H1 (cell line): ENCODE data around the gene EPB41L2. TPM values are rescaled to one million over a fixed set of nuclear protein-coding genes. Genes with fewer than 3 reads are reported as not detected.

Source experiments
- CTCF ChIA-PET: fragments of 300-600 bp; sonication (Branson Sonifier 250); formaldehyde crosslinking; loops from one replicate; lab custom pipeline; 2021; ENCODE audit not compliant: partially characterized antibody; lab: Charles Lee
- POLR2A ChIA-PET: fragments of 300-600 bp; sonication (Branson Sonifier 250); formaldehyde crosslinking; loops from one replicate; lab custom pipeline; 2021; ENCODE audit warnings: inconsistent platforms; ENCODE audit not compliant: partially characterized antibody; lab: Charles Lee
- DNase-seq, 2 experiments: peaks; one replicate each; pipeline versions ENCODE4 v3.0.0 to v3.0.0-alpha.2; 2010 to 2022; ENCODE audit warnings: low spot score in 2 of 2, low read depth in 1 of 2, mixed read lengths in 1 of 2
- FAIRE-seq: peaks from 2 replicates; lab custom pipeline; 2011; peaks lifted over from hg19 to GRCh38; lab: Jason Lieb, UNC
- H2AFZ ChIP-seq: 2 replicates; pipeline ENCODE4 v1.8.1; 2012; ENCODE audit warnings: low read length, inconsistent platforms
- H2AK5ac ChIP-seq: 2 replicates; pipeline ENCODE4 v1.6.1; 2013; ENCODE audit warnings: low read depth, low read length
- H2BK120ac ChIP-seq: replicated peaks from 2 replicates; pipeline ENCODE3; 2013; ENCODE audit warnings: low read depth, low read length, inconsistent platforms
- H2BK12ac ChIP-seq: 2 replicates; pipeline ENCODE4 v1.6.1; 2013; ENCODE audit warnings: low read depth, low read length
- H2BK15ac ChIP-seq: 2 replicates; pipeline ENCODE4 v1.6.1; 2013; ENCODE audit warnings: low read length
- H2BK20ac ChIP-seq: 2 replicates; pipeline ENCODE4 v1.6.1; 2013; ENCODE audit warnings: low read length
- H2BK5ac ChIP-seq: 2 replicates; pipeline ENCODE4 v1.6.1; 2013; ENCODE audit warnings: low read depth, low read length
- H3K14ac ChIP-seq: 2 replicates; pipeline ENCODE4 v1.6.1; 2013; ENCODE audit warnings: inconsistent platforms; ENCODE audit not compliant: insufficient read length
- H3K18ac ChIP-seq: 2 replicates; pipeline ENCODE4 v1.6.1; 2013; ENCODE audit warnings: low read length; ENCODE audit errors: extremely low read depth
- H3K23ac ChIP-seq: 2 replicates; pipeline ENCODE4 v1.6.1; 2013; ENCODE audit warnings: inconsistent platforms; ENCODE audit not compliant: insufficient read length
- H3K23me2 ChIP-seq: 2 replicates; pipeline ENCODE4 v1.6.1; 2013; ENCODE audit warnings: low read depth, low read length
- H3K27ac ChIP-seq: 2 replicates; pipeline ENCODE4 v1.6.1; 2011; ENCODE audit warnings: low read depth, low read length, inconsistent platforms
- H3K27me3 ChIP-seq, 4 experiments: replicated peaks in 1 of 4; 1 replicate in 1 of 4; 2 replicates in 3 of 4; pipeline versions ENCODE4 v1.6.1 to v1.8.1; 2011 to 2013; ENCODE audit warnings: low read length in 3 of 4, mild to moderate bottlenecking in 3 of 4, inconsistent platforms in 2 of 4, mixed read lengths in 2 of 4, moderate library complexity in 1 of 4; ENCODE audit not compliant: control insufficient read depth in 3 of 4, insufficient read depth in 3 of 4; ENCODE audit errors: extremely low read depth in 1 of 4
- H3K36me3 ChIP-seq, 4 experiments: 2 replicates each; pipeline versions ENCODE4 v1.6.1 to v1.8.1; 2011 to 2013; ENCODE audit warnings: mild to moderate bottlenecking in 4 of 4, low read length in 3 of 4, moderate library complexity in 2 of 4, control low read depth in 1 of 4, inconsistent platforms in 1 of 4; ENCODE audit not compliant: insufficient read depth in 4 of 4, control insufficient read depth in 2 of 4
- H3K4ac ChIP-seq: replicated peaks from 2 replicates; pipeline ENCODE3; 2013; ENCODE audit warnings: low read length, low read depth, mixed read lengths, inconsistent platforms; ENCODE audit not compliant: insufficient read length
- H3K4me1 ChIP-seq, 4 experiments: replicated peaks in 1 of 4; 1 replicate in 1 of 4; 2 replicates in 3 of 4; pipeline versions ENCODE4 v1.6.1 to v1.8.1; 2011 to 2013; ENCODE audit warnings: low read length in 3 of 4, inconsistent platforms in 2 of 4, mixed read lengths in 1 of 4; ENCODE audit not compliant: insufficient read depth in 4 of 4, control insufficient read depth in 3 of 4
- H3K4me2 ChIP-seq, 2 experiments: 2 replicates each; pipeline versions ENCODE4 v1.6.1 to v1.8.1; 2011 to 2013; ENCODE audit warnings: low read depth in 2 of 2, low read length in 2 of 2, control low read depth in 1 of 2, inconsistent platforms in 1 of 2, mild to moderate bottlenecking in 1 of 2; ENCODE audit not compliant: insufficient read depth in 1 of 2
- H3K4me3 ChIP-seq, 4 experiments: fragments of 200-600, 300-600 bp in 1 of 4; sonication (generic), shearing (Covaris generic), sonication (Bioruptor Twin) in 1 of 4; 2 replicates each; pipeline versions ENCODE4 v1.5.1 to v1.8.1; 2011 to 2016; ENCODE audit warnings: low read length in 4 of 4, low read depth in 3 of 4, control low read depth in 2 of 4, inconsistent platforms in 2 of 4, mild to moderate bottlenecking in 2 of 4, mixed read lengths in 1 of 4, moderate library complexity in 1 of 4; ENCODE audit not compliant: insufficient read depth in 2 of 4; ENCODE audit errors: extremely low read depth in 1 of 4
- H3K56ac ChIP-seq: replicated peaks from 2 replicates; pipeline ENCODE3; 2013; ENCODE audit warnings: low read depth, mild to moderate bottlenecking, mixed read lengths, low read length, inconsistent platforms; ENCODE audit not compliant: insufficient read length
- H3K79me1 ChIP-seq: 2 replicates; pipeline ENCODE4 v1.6.1; 2013; ENCODE audit warnings: low read depth, low read length, control low read depth
- H3K79me2 ChIP-seq, 2 experiments: 2 replicates each; pipeline versions ENCODE4 v1.6.1 to v1.8.1; 2012 to 2013; ENCODE audit warnings: low read length in 2 of 2, mild to moderate bottlenecking in 2 of 2, inconsistent platforms in 1 of 2; ENCODE audit not compliant: insufficient read depth in 2 of 2, control insufficient read depth in 1 of 2
- H3K9ac ChIP-seq, 4 experiments: replicated peaks in 1 of 4; 1 replicate in 1 of 4; 2 replicates in 3 of 4; pipeline versions ENCODE4 v1.6.1 to v1.8.1; 2011 to 2013; ENCODE audit warnings: low read depth in 3 of 4, low read length in 3 of 4, control low read depth in 2 of 4, mild to moderate bottlenecking in 2 of 4, moderate library complexity in 2 of 4, inconsistent platforms in 1 of 4; ENCODE audit errors: extremely low read depth in 1 of 4
- H3K9me3 ChIP-seq, 2 experiments: 2 replicates each; pipeline versions ENCODE4 v1.6.1 to v1.8.1; 2012 to 2013; ENCODE audit warnings: mild to moderate bottlenecking in 2 of 2, moderate library complexity in 2 of 2, control low read depth in 1 of 2, inconsistent platforms in 1 of 2, low read depth in 1 of 2, low read length in 1 of 2, mixed read lengths in 1 of 2; ENCODE audit not compliant: insufficient read depth in 2 of 2
- H4K20me1 ChIP-seq, 2 experiments: replicated peaks in 1 of 2; 2 replicates each; pipeline versions ENCODE3 to v1.8.1; 2011 to 2013; ENCODE audit warnings: inconsistent platforms in 2 of 2, low read length in 2 of 2, mild to moderate bottlenecking in 1 of 2; ENCODE audit not compliant: insufficient read depth in 2 of 2, control insufficient read depth in 1 of 2
- H4K5ac ChIP-seq: 2 replicates; pipeline ENCODE4 v1.6.1; 2013; ENCODE audit warnings: low read length, low read depth, mixed read lengths, inconsistent platforms; ENCODE audit not compliant: insufficient read length
- H4K8ac ChIP-seq: 2 replicates; pipeline ENCODE4 v1.8.0; 2013; ENCODE audit warnings: mild to moderate bottlenecking, moderate library complexity, low read length, inconsistent platforms; ENCODE audit not compliant: insufficient read depth; ENCODE audit errors: extremely low read depth
- H4K91ac ChIP-seq: replicated peaks from 2 replicates; pipeline ENCODE3; 2013; ENCODE audit warnings: low read length, mixed read lengths, inconsistent platforms; ENCODE audit not compliant: insufficient read length
- ASH2L ChIP-seq: fragments of 200-600, 300-600 bp; sonication (generic); IDR thresholded peaks from one replicate; pipeline ENCODE4 v1.7.1; 2017; ENCODE audit warnings: low read length
- ATF3 ChIP-seq: IDR thresholded peaks from 2 replicates; pipeline ENCODE4 v1.6.1; 2011; ENCODE audit warnings: low read depth, mild to moderate bottlenecking, low read length; ENCODE audit not compliant: insufficient read depth
- BACH1 ChIP-seq: IDR thresholded peaks from 2 replicates; pipeline ENCODE4 v1.6.1; 2012; ENCODE audit warnings: low read length, improper control_type of control experiment
- BRCA1 ChIP-seq: IDR thresholded peaks from 2 replicates; pipeline ENCODE4 v1.6.1; 2012; ENCODE audit warnings: low read depth, low read length, improper control_type of control experiment
- CBX5 ChIP-seq: fragments of 300-800, 300-1000 bp; sonication (generic); IDR thresholded peaks from 2 replicates; pipeline ENCODE4 v1.7.1; 2016; ENCODE audit warnings: antibody characterized with exemption, low read length, low read depth
- CBX8 ChIP-seq: fragments of 300-800, 300-1000 bp; sonication (generic); IDR thresholded peaks from 2 replicates; pipeline ENCODE4 v1.7.1; 2016; ENCODE audit warnings: low read depth, low read length, borderline replicate concordance
- HDAC2 ChIP-seq, 2 experiments: fragments of 300-600 bp in 1 of 2; sonication (generic) in 1 of 2; IDR thresholded peaks; 2 replicates each; pipeline ENCODE4 v1.6.1; 2011 to 2012; ENCODE audit warnings: low read depth in 2 of 2, low read length in 2 of 2, mild to moderate bottlenecking in 2 of 2, moderate library complexity in 2 of 2, borderline replicate concordance in 1 of 2, inconsistent platforms in 1 of 2
- PHF8 ChIP-seq: fragments of 200-600 bp; sonication (generic); conservative IDR thresholded peaks from 2 replicates; pipeline ENCODE4 v1.7.1; 2012; ENCODE audit warnings: low read depth, mild to moderate bottlenecking, inconsistent platforms, low read length, moderate library complexity
- RAD21 ChIP-seq, 2 experiments: IDR thresholded peaks in 1 of 2; conservative IDR thresholded peaks in 1 of 2; 2 replicates each; pipeline ENCODE4 v1.6.1; 2011; ENCODE audit warnings: low read depth in 2 of 2, low read length in 2 of 2, improper control_type of control experiment in 1 of 2, inconsistent platforms in 1 of 2, mild to moderate bottlenecking in 1 of 2, moderate library complexity in 1 of 2
- RXRA ChIP-seq: IDR thresholded peaks from 2 replicates; pipeline ENCODE4 v1.6.1; 2011; ENCODE audit warnings: low read depth, mild to moderate bottlenecking, low read length, moderate library complexity; ENCODE audit not compliant: insufficient read depth
- SP1 ChIP-seq: IDR thresholded peaks from 2 replicates; pipeline ENCODE4 v1.6.1; 2011; ENCODE audit warnings: low read depth, low read length
- SP4 ChIP-seq: IDR thresholded peaks from 2 replicates; pipeline ENCODE4 v1.6.1; 2012; ENCODE audit warnings: low read length, inconsistent platforms
- WGBS, 2 experiments: shearing (Covaris generic) in 1 of 2; methylation state at CpG; one replicate each; pipeline versions ENCODE4 v1.1.6 to v1.1.7; 2013 to 2015; ENCODE audit warnings: low lambda C conversion rate in 2 of 2, mixed read lengths in 2 of 2, inconsistent platforms in 1 of 2, low coverage in 1 of 2, missing lambda C conversion rate in 1 of 2; ENCODE audit not compliant: insufficient replicate concordance in 2 of 2, insufficient coverage in 1 of 2, insufficient read length in 1 of 2; ENCODE audit errors: extremely low coverage in 1 of 2, missing lambda C conversion rate in 1 of 2; 5-methylcytosine and 5-hydroxymethylcytosine counted together
- polyA plus RNA-seq, 7 experiments: library from polyadenylated mRNA; depleted of rRNA in 3 of 7; stranded (reverse) in 5 of 7; unstranded in 2 of 7; fragments of >200 nt in 5 of 7; fragments of 200-250 nt in 2 of 7; gene quantifications; 1 replicate in 5 of 7; 2 replicates in 1 of 7; 4 replicates in 1 of 7; pipeline versions ENCODE4 v1.2.1 to v1.2.3, GENCODE V29; 2011 to 2013; ENCODE audit warnings: missing spikeins in 2 of 7, mixed read lengths in 2 of 7
- total RNA-seq: library from RNA; stranded (reverse); fragmentation: NEBNext Ultra II Directional; extraction: Animal tissue kit (Norgen Biotek cat#: 25700); gene quantifications from 2 replicates; pipeline ENCODE4 v1.2.1, GENCODE V29; 2021

Gene EPB41L2
- total and polyA plus RNA-seq, 2 of the 8 experiments (the other 6 are each of a cell fraction or from before 2014, with no cell fraction given) = 22.5 to 123 TPM

DNA sequence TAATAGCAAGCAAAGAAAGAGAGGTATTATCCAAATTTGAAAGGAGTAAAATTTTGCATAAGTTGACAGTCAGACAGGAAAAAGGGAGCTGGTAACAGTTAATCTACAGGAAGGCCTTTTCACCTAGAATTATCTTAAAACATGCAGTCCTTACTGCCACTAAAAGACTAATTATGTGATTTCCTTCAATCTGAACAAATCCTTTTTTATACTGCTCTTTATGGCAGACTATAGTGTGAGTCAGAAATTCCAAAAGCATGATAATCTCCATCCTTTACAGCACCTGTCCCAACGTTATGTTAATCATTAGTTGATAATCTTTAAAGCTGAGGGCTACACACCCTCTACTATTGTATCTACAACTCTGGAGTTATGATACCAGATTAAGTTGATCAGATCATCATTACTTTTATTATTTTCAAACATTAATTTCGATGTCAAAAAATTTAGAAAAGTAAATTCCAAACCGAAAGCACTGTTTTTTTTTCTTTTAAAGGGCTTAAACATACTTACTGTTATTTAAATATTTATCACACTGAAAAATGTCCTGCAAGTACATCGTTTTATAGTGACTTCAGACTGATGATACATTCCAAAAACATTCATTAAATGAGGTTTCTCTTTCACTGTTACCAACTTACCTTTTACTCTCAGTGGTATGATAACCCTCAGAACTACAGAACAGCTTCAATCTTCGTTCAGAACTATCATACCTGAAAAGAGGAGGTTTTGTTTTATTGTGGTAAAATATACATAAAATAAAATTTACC is 39.1 kb upstream of the EPB41L2 start:
- no peaks in the 10 kb centered on the region for H4K20me1 ChIP-seq
- H4K91ac ChIP-seq = no peak overlapping the region
- DNase-seq (no peak), FAIRE-seq (no peak)
- no peaks in the 10 kb centered on the region for H3K79me2 ChIP-seq
- H3K4me3 ChIP-seq = no peak overlapping the region
- no peak overlapping the region for H2AK5ac ChIP-seq
- H4K8ac ChIP-seq = no peak overlapping the region
- ChIA-PET CTCF (no interaction called here), POLR2A (interaction anchor here (1.0 kb wide), 1 partner anchor 76 kb away, joined by 3 read pairs; no protein-coding TSS in a partner anchor)
- 83% methylated on average over 5 of the region's 5 CpGs; no CpG with 5 or more reads in 1 of the 2 experiments for WGBS, 2 experiments
- H2BK120ac ChIP-seq = no peak overlapping the region
- no peaks in the 10 kb centered on the region for H3K23me2 ChIP-seq
- H2BK12ac ChIP-seq = no peak overlapping the region
- no peak overlapping the region for H2BK5ac ChIP-seq
- no peaks in the 10 kb centered on the region for H3K27me3 ChIP-seq
- H4K5ac ChIP-seq = no peak overlapping the region
- no peak overlapping the region for H3K27ac ChIP-seq
- no peak overlapping the region for H3K14ac ChIP-seq
- no peaks in the 10 kb centered on the region for H3K79me1 ChIP-seq
- no peak overlapping the region for H2AFZ ChIP-seq
- H3K18ac ChIP-seq = no peak overlapping the region
- no peak overlapping the region for H3K56ac ChIP-seq
- no peak overlapping the region for H2BK20ac ChIP-seq
- no peak overlapping the region for H3K4ac ChIP-seq
- no peak overlapping the region for H3K4me2 ChIP-seq
- no peaks in the 10 kb centered on the region for H3K4me1 ChIP-seq
- H2BK15ac ChIP-seq = no peak overlapping the region
- H3K9ac ChIP-seq = no peak overlapping the region
- no peaks in the 10 kb centered on the region for H3K9me3 ChIP-seq
- no peak overlapping the region for H3K23ac ChIP-seq
- no peaks in the 10 kb centered on the region for H3K36me3 ChIP-seq
- TF ChIP-seq RAD21 (IDR thresholded peaks at IDR 0.05 in 1 of 2, conservative IDR thresholded peaks at IDR 0.05 in 1 of 2; ENCODE audit: low read depth in 2 of 2, low read length in 2 of 2) = no peak
- TF ChIP-seq SP1 = no peak
- TF ChIP-seq BACH1 = no peak
- TF ChIP-seq HDAC2 (IDR thresholded peaks at IDR 0.05; ENCODE audit: borderline replicate concordance in 1 of 2, low read depth in 2 of 2, low read length in 2 of 2) = no peak
- TF ChIP-seq SP4 = no peak
- TF ChIP-seq BRCA1 = no peak
- no peak for TF ChIP-seq PHF8
- TF ChIP-seq CBX8 = no peak
- TF ChIP-seq RXRA = no peak
- no peak for TF ChIP-seq ATF3
- TF ChIP-seq ASH2L = no peak
- no peak for TF ChIP-seq CBX5
